HepG2 (cell line): ENCODE results near the gene YPEL5. TPM values are rescaled to one million over a fixed set of nuclear protein-coding genes. Genes with fewer than 3 reads are reported as not detected.

Experiments
- ARNT2 ChIP-seq: sonication (generic); formaldehyde crosslinking; IDR thresholded peaks from 2 replicates; pipeline ENCODE4 v1.8.0; 2022; ENCODE audit warnings: mild to moderate bottlenecking, low read depth, missing genetic modification reagents, moderate library complexity
- ASH2L ChIP-seq: fragments of 300-600, 200-600 bp; sonication (generic); IDR thresholded peaks from 2 replicates; pipeline ENCODE4 v1.7.0; 2017; ENCODE audit warnings: low read depth, mild to moderate bottlenecking, moderate library complexity, mixed read lengths, low read length; ENCODE audit not compliant: insufficient read length
- CERS6 ChIP-seq: sonication (generic); formaldehyde crosslinking; IDR thresholded peaks from 2 replicates; pipeline ENCODE4 v1.5.0; 2020; ENCODE audit warnings: missing genetic modification reagents
- ELF3 ChIP-seq: IDR thresholded peaks from 2 replicates; pipeline ENCODE4 v1.6.1; 2016; ENCODE audit warnings: missing genetic modification reagents, missing compliant biosample characterization
- GATAD2A ChIP-seq: IDR thresholded peaks from 2 replicates; pipeline ENCODE4 v1.6.1; 2016
- HINFP ChIP-seq: sonication (generic); formaldehyde crosslinking; IDR thresholded peaks from 2 replicates; pipeline ENCODE4 v1.4.0; 2020; ENCODE audit warnings: low read depth, mild to moderate bottlenecking, missing genetic modification reagents
- KDM5A ChIP-seq: fragments of 200-600 bp; sonication (generic); IDR thresholded peaks from 2 replicates; pipeline ENCODE4 v1.7.0; 2018; ENCODE audit warnings: antibody characterized with exemption, mild to moderate bottlenecking, low read length, borderline replicate concordance
- MXD3 ChIP-seq: IDR thresholded peaks from 2 replicates; pipeline ENCODE4 v1.6.1; 2016; ENCODE audit warnings: mild to moderate bottlenecking, missing biosample characterization, missing genetic modification reagents
- PHF8 ChIP-seq: sonication (generic); formaldehyde crosslinking; IDR thresholded peaks from 2 replicates; pipeline ENCODE4 v1.5.0; 2020; ENCODE audit warnings: missing genetic modification reagents
- SIX4 ChIP-seq: sonication (generic); formaldehyde crosslinking; IDR thresholded peaks from 2 replicates; pipeline ENCODE4 v1.4.0; 2020; ENCODE audit warnings: missing genetic modification reagents
- SP1 ChIP-seq, 2 experiments: fragments of 450-650 bp in 1 of 2; sonication (generic) in 1 of 2; formaldehyde crosslinking in 1 of 2; IDR thresholded peaks; 2 replicates each; pipeline versions ENCODE4 v1.4.0 to v1.6.1; 2016 to 2020; ENCODE audit warnings: missing genetic modification reagents in 1 of 2
- ZMAT3 ChIP-seq: sonication (generic); formaldehyde crosslinking; conservative IDR thresholded peaks from 2 replicates; pipeline ENCODE4 v1.7.0; 2021; ENCODE audit warnings: missing genetic modification reagents
- ZNF510 ChIP-seq: sonication (generic); formaldehyde crosslinking; IDR thresholded peaks from 2 replicates; pipeline ENCODE4 v1.4.0; 2020; ENCODE audit warnings: low read depth, mild to moderate bottlenecking, missing genetic modification reagents
- ZNF550 ChIP-seq: sonication (generic); formaldehyde crosslinking; IDR thresholded peaks from 2 replicates; pipeline ENCODE4 v1.4.0; 2020; ENCODE audit warnings: mild to moderate bottlenecking, missing genetic modification reagents, borderline replicate concordance
- polyA plus RNA-seq, 8 experiments: library from polyadenylated mRNA; depleted of rRNA in 3 of 8; stranded (reverse) in 7 of 8; unstranded in 1 of 8; fragments of >200 nt; fragmentation: Illumina TruSeq in 4 of 8; extraction: Trizol in 4 of 8; gene quantifications; 2 replicates each; pipeline versions ENCODE4 v1.2.1 to v1.2.3, GENCODE V29; 2011 to 2016; ENCODE audit warnings: low read depth in 4 of 8, missing spikeins in 1 of 8, mixed read lengths in 1 of 8; ENCODE audit not compliant: insufficient read depth in 1 of 8
- total RNA-seq, 5 experiments: library from RNA; depleted of rRNA; stranded (reverse); fragments of >200 nt; fragmentation: Illumina TruSeq; extraction: Trizol; gene quantifications; 2 replicates each; pipeline ENCODE4 v1.2.3, GENCODE V29; 2016; ENCODE audit warnings: low read depth in 1 of 5
- TF ChIP-seq, protein P1 (sequence below): IDR thresholded peaks from 2 replicates; pipeline ENCODE4 v1.6.1; 2016; ENCODE audit warnings: low read depth, missing genetic modification reagents, missing compliant biosample characterization
- TF ChIP-seq, protein P2 (sequence below): sonication (generic); formaldehyde crosslinking; IDR thresholded peaks from 2 replicates; pipeline ENCODE4 v1.5.0; 2020; ENCODE audit warnings: missing genetic modification reagents, mild to moderate bottlenecking, borderline replicate concordance

The YPEL5 gene
- total and polyA plus RNA-seq, 2 of the 13 experiments (the other 11 are each of a cell fraction or from before 2014, with no cell fraction given), result 12.7 to 49.7 TPM

DNA sequence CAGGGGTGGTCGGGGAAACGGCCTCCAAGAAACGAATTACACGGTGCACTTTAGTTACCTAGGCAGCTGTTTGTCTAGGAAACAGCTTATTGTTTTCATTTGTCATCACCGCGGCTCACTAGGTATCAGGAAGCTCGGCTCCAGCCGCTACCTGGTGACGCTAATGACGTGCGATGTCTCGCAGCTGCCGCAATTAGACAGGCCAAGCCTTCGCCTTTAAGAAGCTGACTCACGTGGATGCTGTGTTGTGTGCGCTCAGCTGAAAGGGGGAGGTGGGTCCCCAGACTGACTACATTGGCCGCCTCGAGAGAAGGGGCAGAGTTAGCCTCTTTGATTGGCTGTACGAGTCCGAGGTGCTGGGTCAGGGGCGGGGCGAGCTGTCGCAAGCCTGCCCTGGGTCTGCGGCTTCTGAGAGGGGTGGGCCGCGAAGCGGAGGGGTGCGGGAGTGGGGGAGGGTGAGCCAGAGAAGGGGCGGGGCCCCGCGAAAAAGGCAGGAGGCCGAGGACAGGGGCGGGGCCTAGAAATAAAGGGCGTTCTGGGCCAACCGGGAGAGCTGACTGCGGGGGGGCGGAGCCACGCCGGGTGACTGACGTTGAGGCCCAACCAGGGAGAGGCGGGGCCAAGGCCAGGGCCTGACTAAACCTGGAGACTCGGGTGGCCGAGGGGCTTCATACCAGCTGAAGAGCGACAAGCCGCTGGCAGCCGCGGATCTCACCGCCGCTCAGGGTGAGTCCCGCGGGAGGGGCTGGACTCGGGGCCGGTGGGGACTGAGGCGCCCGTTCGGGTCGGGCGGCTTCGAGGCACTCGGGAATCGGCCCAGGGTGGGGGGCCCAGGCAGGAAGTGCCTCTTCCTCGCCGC is at the start of gene YPEL5 (continued):
- TF ChIP-seq, protein P1, sequence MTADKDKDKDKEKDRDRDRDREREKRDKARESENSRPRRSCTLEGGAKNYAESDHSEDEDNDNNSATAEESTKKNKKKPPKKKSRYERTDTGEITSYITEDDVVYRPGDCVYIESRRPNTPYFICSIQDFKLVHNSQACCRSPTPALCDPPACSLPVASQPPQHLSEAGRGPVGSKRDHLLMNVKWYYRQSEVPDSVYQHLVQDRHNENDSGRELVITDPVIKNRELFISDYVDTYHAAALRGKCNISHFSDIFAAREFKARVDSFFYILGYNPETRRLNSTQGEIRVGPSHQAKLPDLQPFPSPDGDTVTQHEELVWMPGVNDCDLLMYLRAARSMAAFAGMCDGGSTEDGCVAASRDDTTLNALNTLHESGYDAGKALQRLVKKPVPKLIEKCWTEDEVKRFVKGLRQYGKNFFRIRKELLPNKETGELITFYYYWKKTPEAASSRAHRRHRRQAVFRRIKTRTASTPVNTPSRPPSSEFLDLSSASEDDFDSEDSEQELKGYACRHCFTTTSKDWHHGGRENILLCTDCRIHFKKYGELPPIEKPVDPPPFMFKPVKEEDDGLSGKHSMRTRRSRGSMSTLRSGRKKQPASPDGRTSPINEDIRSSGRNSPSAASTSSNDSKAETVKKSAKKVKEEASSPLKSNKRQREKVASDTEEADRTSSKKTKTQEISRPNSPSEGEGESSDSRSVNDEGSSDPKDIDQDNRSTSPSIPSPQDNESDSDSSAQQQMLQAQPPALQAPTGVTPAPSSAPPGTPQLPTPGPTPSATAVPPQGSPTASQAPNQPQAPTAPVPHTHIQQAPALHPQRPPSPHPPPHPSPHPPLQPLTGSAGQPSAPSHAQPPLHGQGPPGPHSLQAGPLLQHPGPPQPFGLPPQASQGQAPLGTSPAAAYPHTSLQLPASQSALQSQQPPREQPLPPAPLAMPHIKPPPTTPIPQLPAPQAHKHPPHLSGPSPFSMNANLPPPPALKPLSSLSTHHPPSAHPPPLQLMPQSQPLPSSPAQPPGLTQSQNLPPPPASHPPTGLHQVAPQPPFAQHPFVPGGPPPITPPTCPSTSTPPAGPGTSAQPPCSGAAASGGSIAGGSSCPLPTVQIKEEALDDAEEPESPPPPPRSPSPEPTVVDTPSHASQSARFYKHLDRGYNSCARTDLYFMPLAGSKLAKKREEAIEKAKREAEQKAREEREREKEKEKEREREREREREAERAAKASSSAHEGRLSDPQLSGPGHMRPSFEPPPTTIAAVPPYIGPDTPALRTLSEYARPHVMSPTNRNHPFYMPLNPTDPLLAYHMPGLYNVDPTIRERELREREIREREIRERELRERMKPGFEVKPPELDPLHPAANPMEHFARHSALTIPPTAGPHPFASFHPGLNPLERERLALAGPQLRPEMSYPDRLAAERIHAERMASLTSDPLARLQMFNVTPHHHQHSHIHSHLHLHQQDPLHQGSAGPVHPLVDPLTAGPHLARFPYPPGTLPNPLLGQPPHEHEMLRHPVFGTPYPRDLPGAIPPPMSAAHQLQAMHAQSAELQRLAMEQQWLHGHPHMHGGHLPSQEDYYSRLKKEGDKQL, result no peak
- 0 out of 2 replicates have a peak, but pooled peaks have one; percentile 10 for TF ChIP-seq ZMAT3 (CRISPR knock-in tag)
- no peak for TF ChIP-seq SP1 (IDR thresholded peaks at IDR 0.05)
- TF ChIP-seq SP1 (CRISPR knock-in tag; IDR thresholded peaks at IDR 0.05), result peak; percentile 88
- TF ChIP-seq MXD3 (CRISPR knock-in tag), result peak; percentile 38
- no peak; the same call in 1 of the 2 replicates for TF ChIP-seq ELF3 (CRISPR knock-in tag)
- no peak for TF ChIP-seq KDM5A
- peak; percentile 23; the same call in 1 of the 2 replicates for TF ChIP-seq ARNT2 (CRISPR knock-in tag)
- TF ChIP-seq, protein P2, sequence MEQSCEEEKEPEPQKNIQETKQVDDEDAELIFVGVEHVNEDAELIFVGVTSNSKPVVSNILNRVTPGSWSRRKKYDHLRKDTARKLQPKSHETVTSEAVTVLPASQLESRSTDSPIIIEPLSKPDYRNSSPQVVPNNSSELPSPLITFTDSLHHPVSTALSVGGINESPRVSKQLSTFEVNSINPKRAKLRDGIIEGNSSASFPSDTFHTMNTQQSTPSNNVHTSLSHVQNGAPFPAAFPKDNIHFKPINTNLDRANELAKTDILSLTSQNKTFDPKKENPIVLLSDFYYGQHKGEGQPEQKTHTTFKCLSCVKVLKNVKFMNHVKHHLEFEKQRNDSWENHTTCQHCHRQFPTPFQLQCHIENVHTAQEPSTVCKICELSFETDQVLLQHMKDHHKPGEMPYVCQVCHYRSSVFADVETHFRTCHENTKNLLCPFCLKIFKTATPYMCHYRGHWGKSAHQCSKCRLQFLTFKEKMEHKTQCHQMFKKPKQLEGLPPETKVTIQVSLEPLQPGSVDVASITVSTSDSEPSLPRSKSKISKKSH (CRISPR knock-in tag), result no peak
- TF ChIP-seq PHF8 (CRISPR knock-in tag), result peak; percentile 85
- peak; percentile 53 for TF ChIP-seq ASH2L
- TF ChIP-seq SIX4 (CRISPR knock-in tag), result peak; percentile 17; the same call in 1 of the 2 replicates
- TF ChIP-seq ZNF550, result no peak
- no peak for TF ChIP-seq ZNF510 (CRISPR knock-in tag)
- TF ChIP-seq HINFP (CRISPR knock-in tag), result 0 out of 2 replicates have a peak, but pooled peaks have one; percentile 13
- TF ChIP-seq CERS6 (CRISPR knock-in tag), result no peak
- peak; percentile 58 for TF ChIP-seq GATAD2A
